Measurements from ENCODE around the gene APOC4. TPM values are rescaled to one million over a fixed set of nuclear protein-coding genes. Genes with fewer than 3 reads are reported as not detected.

The APOC4 gene
- total RNA-seq, 1 experiment from 2014 or later = not detected

DNA sequence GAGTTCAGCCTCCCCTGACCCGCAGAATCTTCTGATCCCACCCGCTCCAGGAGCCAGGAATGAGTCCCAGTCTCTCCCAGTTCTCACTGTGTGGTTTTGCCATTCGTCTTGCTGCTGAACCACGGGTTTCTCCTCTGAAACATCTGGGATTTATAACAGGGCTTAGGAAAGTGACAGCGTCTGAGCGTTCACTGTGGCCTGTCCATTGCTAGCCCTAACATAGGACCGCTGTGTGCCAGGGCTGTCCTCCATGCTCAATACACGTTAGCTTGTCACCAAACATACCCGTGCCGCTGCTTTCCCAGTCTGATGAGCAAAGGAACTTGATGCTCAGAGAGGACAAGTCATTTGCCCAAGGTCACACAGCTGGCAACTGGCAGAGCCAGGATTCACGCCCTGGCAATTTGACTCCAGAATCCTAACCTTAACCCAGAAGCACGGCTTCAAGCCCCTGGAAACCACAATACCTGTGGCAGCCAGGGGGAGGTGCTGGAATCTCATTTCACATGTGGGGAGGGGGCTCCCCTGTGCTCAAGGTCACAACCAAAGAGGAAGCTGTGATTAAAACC, 37.5 kb upstream of the APOC4 start:
- POLR2A ChIA-PET = interaction anchor here (0.6 to 2.9 kb wide), 7 partner anchors 11 to 274 kb away, joined by 3 to 17 read pairs (median 8); partner anchors contain the start of genes APOC1, BLOC1S3, NECTIN2 and RELB

DNA sequence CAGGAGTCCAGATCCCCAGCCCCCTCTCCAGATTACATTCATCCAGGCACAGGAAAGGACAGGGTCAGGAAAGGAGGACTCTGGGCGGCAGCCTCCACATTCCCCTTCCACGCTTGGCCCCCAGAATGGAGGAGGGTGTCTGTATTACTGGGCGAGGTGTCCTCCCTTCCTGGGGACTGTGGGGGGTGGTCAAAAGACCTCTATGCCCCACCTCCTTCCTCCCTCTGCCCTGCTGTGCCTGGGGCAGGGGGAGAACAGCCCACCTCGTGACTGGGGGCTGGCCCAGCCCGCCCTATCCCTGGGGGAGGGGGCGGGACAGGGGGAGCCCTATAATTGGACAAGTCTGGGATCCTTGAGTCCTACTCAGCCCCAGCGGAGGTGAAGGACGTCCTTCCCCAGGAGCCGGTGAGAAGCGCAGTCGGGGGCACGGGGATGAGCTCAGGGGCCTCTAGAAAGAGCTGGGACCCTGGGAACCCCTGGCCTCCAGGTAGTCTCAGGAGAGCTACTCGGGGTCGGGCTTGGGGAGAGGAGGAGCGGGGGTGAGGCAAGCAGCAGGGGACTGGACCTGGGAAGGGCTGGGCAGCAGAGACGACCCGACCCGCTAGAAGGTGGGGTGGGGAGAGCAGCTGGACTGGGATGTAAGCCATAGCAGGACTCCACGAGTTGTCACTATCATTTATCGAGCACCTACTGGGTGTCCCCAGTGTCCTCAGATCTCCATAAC, 36.4 kb upstream of the APOC4 start, which contains the start of gene APOE:
Gene APOE, plus strand, starts transcription at position 360 of the 724 bp plus-strand sequence. CDS start 829 bp downstream, outside the sequence.
- POLR2A ChIA-PET = interaction anchor here (0.6 to 2.9 kb wide), 13 partner anchors 9 to 273 kb away, joined by 3 to 17 read pairs (median 4); partner anchors contain the start of genes APOC1, BCAM, BLOC1S3 and NECTIN2
- H3K27me3 Mint-ChIP-seq (ENCODE audit: low read depth) = no peaks in the 10 kb centered on the region
- CTCF ChIA-PET = interaction anchor here (0.6 to 4.7 kb wide), 24 partner anchors 9 to 335 kb away, joined by 3 to 54 read pairs (median 3); partner anchors contain the start of genes APOC1, APOC2, PPP1R37 and RELB
- peaks cover 24% of the 10 kb centered on the region for H3K4me1 Mint-ChIP-seq
- H3K4me3 Mint-ChIP-seq = peak within 1 kb of the TSS; percentile 99
- H3K27ac Mint-ChIP-seq = peak within 1 kb of the TSS; percentile 99
- ATAC-seq = peak; percentile 61
- H3K9me3 Mint-ChIP-seq = no peaks in the 10 kb centered on the region
- peak; percentile 81 for DNase-seq (ENCODE audit: low spot score)
- peaks cover 30% of the 10 kb centered on the region for H3K36me3 Mint-ChIP-seq
- no peak for TF ChIP-seq TEAD4 (CRISPR knock-in tag; IDR thresholded peaks at IDR 0.05)
- 0 out of 2 replicates have a peak, but pooled peaks have one; percentile 17 for TF ChIP-seq ZNF317 (CRISPR knock-in tag; IDR thresholded peaks at IDR 0.05; ENCODE audit: borderline replicate concordance, low read depth)
- TF ChIP-seq, protein P1, sequence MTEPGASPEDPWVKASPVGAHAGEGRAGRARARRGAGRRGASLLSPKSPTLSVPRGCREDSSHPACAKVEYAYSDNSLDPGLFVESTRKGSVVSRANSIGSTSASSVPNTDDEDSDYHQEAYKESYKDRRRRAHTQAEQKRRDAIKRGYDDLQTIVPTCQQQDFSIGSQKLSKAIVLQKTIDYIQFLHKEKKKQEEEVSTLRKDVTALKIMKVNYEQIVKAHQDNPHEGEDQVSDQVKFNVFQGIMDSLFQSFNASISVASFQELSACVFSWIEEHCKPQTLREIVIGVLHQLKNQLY (CRISPR knock-in tag; IDR thresholded peaks at IDR 0.05) = no peak
- TF ChIP-seq, protein P2, sequence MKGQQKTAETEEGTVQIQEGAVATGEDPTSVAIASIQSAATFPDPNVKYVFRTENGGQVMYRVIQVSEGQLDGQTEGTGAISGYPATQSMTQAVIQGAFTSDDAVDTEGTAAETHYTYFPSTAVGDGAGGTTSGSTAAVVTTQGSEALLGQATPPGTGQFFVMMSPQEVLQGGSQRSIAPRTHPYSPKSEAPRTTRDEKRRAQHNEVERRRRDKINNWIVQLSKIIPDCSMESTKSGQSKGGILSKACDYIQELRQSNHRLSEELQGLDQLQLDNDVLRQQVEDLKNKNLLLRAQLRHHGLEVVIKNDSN (CRISPR knock-in tag; IDR thresholded peaks at IDR 0.05) = peak; percentile 85
- TF ChIP-seq NFATC4 (CRISPR knock-in tag; IDR thresholded peaks at IDR 0.05) = 0 out of 2 replicates have a peak, but pooled peaks have one; percentile 11
- no peak for TF ChIP-seq ZNF263 (CRISPR knock-in tag; IDR thresholded peaks at IDR 0.05; ENCODE audit: low read depth)
- TF ChIP-seq IRF2 (CRISPR knock-in tag; IDR thresholded peaks at IDR 0.05; ENCODE audit: borderline replicate concordance, low read depth) = no peak
- TF ChIP-seq HMGA2 (CRISPR knock-in tag; IDR thresholded peaks at IDR 0.05) = no peak
- TF ChIP-seq CBFB (CRISPR knock-in tag; IDR thresholded peaks at IDR 0.05; ENCODE audit: low read depth) = no peak
- TF ChIP-seq, protein P3, sequence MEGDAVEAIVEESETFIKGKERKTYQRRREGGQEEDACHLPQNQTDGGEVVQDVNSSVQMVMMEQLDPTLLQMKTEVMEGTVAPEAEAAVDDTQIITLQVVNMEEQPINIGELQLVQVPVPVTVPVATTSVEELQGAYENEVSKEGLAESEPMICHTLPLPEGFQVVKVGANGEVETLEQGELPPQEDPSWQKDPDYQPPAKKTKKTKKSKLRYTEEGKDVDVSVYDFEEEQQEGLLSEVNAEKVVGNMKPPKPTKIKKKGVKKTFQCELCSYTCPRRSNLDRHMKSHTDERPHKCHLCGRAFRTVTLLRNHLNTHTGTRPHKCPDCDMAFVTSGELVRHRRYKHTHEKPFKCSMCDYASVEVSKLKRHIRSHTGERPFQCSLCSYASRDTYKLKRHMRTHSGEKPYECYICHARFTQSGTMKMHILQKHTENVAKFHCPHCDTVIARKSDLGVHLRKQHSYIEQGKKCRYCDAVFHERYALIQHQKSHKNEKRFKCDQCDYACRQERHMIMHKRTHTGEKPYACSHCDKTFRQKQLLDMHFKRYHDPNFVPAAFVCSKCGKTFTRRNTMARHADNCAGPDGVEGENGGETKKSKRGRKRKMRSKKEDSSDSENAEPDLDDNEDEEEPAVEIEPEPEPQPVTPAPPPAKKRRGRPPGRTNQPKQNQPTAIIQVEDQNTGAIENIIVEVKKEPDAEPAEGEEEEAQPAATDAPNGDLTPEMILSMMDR (IDR thresholded peaks at IDR 0.05) = no peak
- 0 out of 2 replicates have a peak, but pooled peaks have one; percentile 33 for TF ChIP-seq CREM (CRISPR knock-in tag; IDR thresholded peaks at IDR 0.05)

More for the DNA sequence above, 37.5 kb upstream of the APOC4 start:
- Mint-ChIP-seq H3K4me3 (peak overlapping the region; percentile 99), H3K27me3 (ENCODE audit: low read depth) (no peaks in the 10 kb centered on the region), H3K36me3 (peaks cover 39% of the 10 kb centered on the region), H3K9me3 (no peaks in the 10 kb centered on the region), H3K27ac (peak overlapping the region; percentile 88), H3K4me1 (peaks cover 21% of the 10 kb centered on the region)
- DNase-seq (ENCODE audit: low spot score) (peak; percentile 67), ATAC-seq (0 out of 2 replicates have a peak, but pooled peaks have one; percentile 1)
- CTCF ChIA-PET = interaction anchor here (0.6 to 4.7 kb wide), 28 partner anchors 8 to 334 kb away, joined by 3 to 54 read pairs (median 4); partner anchors contain the start of genes APOC1, APOC2, CLPTM1 and PPP1R37
- TF ChIP-seq NFATC4 (CRISPR knock-in tag; IDR thresholded peaks at IDR 0.05) (peak; percentile 71; the same call in 1 of the 2 replicates), ZNF121 (CRISPR knock-in tag; IDR thresholded peaks at IDR 0.05) (no peak), MXD4 (CRISPR knock-in tag; IDR thresholded peaks at IDR 0.05; ENCODE audit: borderline replicate concordance) (no peak), ESRRA (CRISPR knock-in tag; IDR thresholded peaks at IDR 0.05; ENCODE audit: borderline replicate concordance) (0 out of 2 replicates have a peak, but pooled peaks have one; percentile 27), EMX1 (CRISPR knock-in tag; IDR thresholded peaks at IDR 0.05) (no peak), GABPB1 (CRISPR knock-in tag; IDR thresholded peaks at IDR 0.05) (0 out of 2 replicates have a peak, but pooled peaks have one; percentile 11), ZNF671 (CRISPR knock-in tag; IDR thresholded peaks at IDR 0.05) (0 out of 2 replicates have a peak, but pooled peaks have one; percentile 23)
- TF ChIP-seq, protein P4, sequence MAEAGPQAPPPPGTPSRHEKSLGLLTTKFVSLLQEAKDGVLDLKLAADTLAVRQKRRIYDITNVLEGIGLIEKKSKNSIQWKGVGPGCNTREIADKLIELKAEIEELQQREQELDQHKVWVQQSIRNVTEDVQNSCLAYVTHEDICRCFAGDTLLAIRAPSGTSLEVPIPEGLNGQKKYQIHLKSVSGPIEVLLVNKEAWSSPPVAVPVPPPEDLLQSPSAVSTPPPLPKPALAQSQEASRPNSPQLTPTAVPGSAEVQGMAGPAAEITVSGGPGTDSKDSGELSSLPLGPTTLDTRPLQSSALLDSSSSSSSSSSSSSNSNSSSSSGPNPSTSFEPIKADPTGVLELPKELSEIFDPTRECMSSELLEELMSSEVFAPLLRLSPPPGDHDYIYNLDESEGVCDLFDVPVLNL (CRISPR knock-in tag; IDR thresholded peaks at IDR 0.05; ENCODE audit: borderline replicate concordance, low read depth) = no peak
- TF ChIP-seq, protein P5, sequence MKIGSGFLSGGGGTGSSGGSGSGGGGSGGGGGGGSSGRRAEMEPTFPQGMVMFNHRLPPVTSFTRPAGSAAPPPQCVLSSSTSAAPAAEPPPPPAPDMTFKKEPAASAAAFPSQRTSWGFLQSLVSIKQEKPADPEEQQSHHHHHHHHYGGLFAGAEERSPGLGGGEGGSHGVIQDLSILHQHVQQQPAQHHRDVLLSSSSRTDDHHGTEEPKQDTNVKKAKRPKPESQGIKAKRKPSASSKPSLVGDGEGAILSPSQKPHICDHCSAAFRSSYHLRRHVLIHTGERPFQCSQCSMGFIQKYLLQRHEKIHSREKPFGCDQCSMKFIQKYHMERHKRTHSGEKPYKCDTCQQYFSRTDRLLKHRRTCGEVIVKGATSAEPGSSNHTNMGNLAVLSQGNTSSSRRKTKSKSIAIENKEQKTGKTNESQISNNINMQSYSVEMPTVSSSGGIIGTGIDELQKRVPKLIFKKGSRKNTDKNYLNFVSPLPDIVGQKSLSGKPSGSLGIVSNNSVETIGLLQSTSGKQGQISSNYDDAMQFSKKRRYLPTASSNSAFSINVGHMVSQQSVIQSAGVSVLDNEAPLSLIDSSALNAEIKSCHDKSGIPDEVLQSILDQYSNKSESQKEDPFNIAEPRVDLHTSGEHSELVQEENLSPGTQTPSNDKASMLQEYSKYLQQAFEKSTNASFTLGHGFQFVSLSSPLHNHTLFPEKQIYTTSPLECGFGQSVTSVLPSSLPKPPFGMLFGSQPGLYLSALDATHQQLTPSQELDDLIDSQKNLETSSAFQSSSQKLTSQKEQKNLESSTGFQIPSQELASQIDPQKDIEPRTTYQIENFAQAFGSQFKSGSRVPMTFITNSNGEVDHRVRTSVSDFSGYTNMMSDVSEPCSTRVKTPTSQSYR (CRISPR knock-in tag; IDR thresholded peaks at IDR 0.05) = no peak
- TF ChIP-seq, protein P6, sequence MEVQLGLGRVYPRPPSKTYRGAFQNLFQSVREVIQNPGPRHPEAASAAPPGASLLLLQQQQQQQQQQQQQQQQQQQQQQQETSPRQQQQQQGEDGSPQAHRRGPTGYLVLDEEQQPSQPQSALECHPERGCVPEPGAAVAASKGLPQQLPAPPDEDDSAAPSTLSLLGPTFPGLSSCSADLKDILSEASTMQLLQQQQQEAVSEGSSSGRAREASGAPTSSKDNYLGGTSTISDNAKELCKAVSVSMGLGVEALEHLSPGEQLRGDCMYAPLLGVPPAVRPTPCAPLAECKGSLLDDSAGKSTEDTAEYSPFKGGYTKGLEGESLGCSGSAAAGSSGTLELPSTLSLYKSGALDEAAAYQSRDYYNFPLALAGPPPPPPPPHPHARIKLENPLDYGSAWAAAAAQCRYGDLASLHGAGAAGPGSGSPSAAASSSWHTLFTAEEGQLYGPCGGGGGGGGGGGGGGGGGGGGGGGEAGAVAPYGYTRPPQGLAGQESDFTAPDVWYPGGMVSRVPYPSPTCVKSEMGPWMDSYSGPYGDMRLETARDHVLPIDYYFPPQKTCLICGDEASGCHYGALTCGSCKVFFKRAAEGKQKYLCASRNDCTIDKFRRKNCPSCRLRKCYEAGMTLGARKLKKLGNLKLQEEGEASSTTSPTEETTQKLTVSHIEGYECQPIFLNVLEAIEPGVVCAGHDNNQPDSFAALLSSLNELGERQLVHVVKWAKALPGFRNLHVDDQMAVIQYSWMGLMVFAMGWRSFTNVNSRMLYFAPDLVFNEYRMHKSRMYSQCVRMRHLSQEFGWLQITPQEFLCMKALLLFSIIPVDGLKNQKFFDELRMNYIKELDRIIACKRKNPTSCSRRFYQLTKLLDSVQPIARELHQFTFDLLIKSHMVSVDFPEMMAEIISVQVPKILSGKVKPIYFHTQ (CRISPR knock-in tag; IDR thresholded peaks at IDR 0.05) = 0 out of 2 replicates have a peak, but pooled peaks have one; percentile 55
